ENCODE measurements around the gene MAPKAPK5.

Gene MAPKAPK5, protein sequence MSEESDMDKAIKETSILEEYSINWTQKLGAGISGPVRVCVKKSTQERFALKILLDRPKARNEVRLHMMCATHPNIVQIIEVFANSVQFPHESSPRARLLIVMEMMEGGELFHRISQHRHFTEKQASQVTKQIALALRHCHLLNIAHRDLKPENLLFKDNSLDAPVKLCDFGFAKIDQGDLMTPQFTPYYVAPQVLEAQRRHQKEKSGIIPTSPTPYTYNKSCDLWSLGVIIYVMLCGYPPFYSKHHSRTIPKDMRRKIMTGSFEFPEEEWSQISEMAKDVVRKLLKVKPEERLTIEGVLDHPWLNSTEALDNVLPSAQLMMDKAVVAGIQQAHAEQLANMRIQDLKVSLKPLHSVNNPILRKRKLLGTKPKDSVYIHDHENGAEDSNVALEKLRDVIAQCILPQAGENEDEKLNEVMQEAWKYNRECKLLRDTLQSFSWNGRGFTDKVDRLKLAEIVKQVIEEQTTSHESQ

DNA sequence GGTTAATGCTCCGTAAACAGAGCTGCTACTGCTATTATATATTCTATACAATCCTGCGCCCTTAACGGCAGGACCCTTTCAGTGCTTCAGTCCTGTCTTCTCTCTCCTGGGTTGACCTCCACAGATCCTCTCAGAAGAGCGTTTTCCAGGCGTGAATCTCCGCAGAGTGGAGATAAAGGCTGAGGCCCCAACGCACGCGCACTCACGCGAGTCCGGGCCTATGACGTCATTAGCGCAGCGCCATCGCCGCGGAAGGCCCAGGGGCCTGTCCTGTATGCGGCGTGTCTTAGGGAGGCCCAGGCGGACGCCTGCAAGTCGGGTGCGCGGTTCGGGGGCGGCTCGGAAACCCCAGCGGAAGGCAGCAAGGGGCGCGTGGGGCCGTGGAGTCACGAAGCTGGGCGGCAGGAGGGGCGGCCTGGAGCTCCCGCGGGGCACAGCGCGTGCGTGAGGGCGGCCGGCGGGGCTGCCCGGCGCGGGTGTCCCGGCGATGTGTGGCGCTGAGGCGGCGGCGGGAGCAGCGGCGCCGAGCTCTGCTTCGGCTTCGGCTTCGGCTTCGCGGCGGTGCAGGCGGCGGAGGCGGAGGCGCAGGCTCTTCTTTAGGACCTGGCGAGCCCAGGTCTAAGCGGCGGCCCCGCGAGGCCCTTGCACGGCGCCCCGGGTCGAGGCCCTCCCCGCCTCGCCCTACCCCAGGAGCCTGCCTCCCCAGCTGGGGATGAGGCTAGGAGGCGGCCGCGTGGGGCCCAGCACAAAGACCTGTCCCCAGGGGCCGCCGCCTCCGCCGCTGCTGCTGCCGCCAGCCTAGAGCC lies at the start of gene MAPKAPK5:
Gene MAPKAPK5, plus strand, starts transcription at position 479 of the 806 bp plus-strand sequence. CDS start 506 bp downstream, outside the sequence.
- no peaks in the 10 kb centered on the region for H3K9me3 ChIP-seq (ENCODE audit: control insufficient read depth in 1 of 2, low read length in 2 of 2)
- no peaks in the 10 kb centered on the region for H3K27me3 ChIP-seq (ENCODE audit: low read depth, low read length)
- H3K36me3 ChIP-seq (ENCODE audit: control insufficient read depth in 1 of 2, insufficient read depth in 2 of 2, low read length in 2 of 2) = peaks cover 3 to 11% of the 10 kb centered on the region in 2 donors
- peak within 1 kb of the TSS; percentile 94 to 99 for H3K4me3 ChIP-seq (ENCODE audit: low read depth in 1 of 2, low read length in 2 of 2)
- H3K27ac ChIP-seq (ENCODE audit: low read length) = peak within 1 kb of the TSS; percentile 95
- H3K4me1 ChIP-seq (ENCODE audit: control insufficient read depth in 1 of 2, insufficient read depth in 2 of 2, low read length in 2 of 2) = peaks cover 5 to 47% of the 10 kb centered on the region in 2 donors

DNA sequence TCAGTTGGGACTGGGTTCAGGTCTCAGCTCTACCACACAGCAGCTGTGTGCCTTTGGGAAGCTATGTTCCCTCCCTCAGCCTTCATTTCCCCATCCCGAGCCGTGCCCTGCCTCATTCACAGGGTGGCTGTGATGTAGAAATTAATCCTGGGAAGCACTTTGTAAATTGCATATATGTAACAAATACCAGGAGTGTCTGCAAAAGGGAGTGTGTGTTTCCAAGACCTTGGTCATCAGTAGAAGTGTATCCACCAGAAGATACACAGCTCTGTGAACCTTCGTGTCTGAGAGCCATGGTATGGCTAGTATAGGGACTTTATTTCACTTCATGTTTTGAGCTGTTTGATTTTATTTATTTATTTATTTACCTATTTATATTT lies 49.2 kb upstream of the MAPKAPK5 start:
- Histone ChIP-seq H3K36me3 (ENCODE audit: control insufficient read depth in 1 of 2, insufficient read depth in 2 of 2, low read length in 2 of 2) (peaks cover 48 to 71% of the 10 kb centered on the region in 2 donors), H3K27me3 (ENCODE audit: low read depth, low read length) (no peaks in the 10 kb centered on the region), H3K4me1 (ENCODE audit: control insufficient read depth in 1 of 2, insufficient read depth in 2 of 2, low read length in 2 of 2) (peaks cover 0 to 4% of the 10 kb centered on the region in 2 donors), H3K27ac (ENCODE audit: low read length) (no peak overlapping the region), H3K9me3 (ENCODE audit: control insufficient read depth in 1 of 2, low read length in 2 of 2) (no peaks in the 10 kb centered on the region), H3K4me3 (ENCODE audit: low read depth in 1 of 2, low read length in 2 of 2) (no peak overlapping the region)

DNA sequence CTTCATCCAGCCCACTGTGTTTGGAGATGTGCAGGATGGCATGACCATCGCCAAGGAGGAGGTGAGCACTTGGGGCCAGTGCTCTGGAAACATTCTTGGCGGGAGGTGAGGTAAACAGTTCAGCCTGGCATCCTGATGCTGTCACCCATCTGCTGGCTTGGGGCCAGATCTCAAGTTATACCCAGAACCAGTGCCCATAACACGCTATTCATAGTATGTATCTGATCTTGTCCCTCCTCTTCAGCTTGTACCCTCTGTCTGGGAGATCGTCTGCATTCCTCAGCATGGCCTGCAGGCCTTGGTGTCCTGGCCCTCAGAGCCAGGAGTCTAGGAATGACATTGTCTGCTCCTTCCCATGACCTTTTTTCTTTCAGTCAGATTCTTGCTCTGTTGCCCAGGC lies 43.8 kb upstream of the MAPKAPK5 start:
- no peak overlapping the region for H3K27ac ChIP-seq (ENCODE audit: low read length)
- H3K4me3 ChIP-seq (ENCODE audit: low read depth in 1 of 2, low read length in 2 of 2) = no peak overlapping the region
- no peaks in the 10 kb centered on the region for H3K4me1 ChIP-seq (ENCODE audit: control insufficient read depth in 1 of 2, insufficient read depth in 2 of 2, low read length in 2 of 2)
- peaks cover 31 to 76% of the 10 kb centered on the region in 2 donors for H3K36me3 ChIP-seq (ENCODE audit: control insufficient read depth in 1 of 2, insufficient read depth in 2 of 2, low read length in 2 of 2)
- H3K27me3 ChIP-seq (ENCODE audit: low read depth, low read length) = no peaks in the 10 kb centered on the region
- H3K9me3 ChIP-seq (ENCODE audit: control insufficient read depth in 1 of 2, low read length in 2 of 2) = no peaks in the 10 kb centered on the region

DNA sequence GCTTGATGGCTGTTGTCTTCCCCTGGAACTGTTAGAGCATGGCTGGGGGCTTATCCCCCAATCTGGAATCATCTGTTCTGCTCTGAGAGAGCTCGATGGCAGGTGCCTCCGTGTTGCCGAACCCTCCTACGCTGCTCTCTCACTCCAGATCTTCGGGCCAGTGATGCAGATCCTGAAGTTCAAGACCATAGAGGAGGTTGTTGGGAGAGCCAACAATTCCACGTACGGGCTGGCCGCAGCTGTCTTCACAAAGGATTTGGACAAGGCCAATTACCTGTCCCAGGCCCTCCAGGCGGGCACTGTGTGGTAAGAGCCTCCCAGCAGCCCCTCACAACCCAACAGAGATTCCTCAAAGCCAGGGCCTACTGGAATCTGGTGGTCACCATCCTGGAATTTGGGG lies 42.3 kb upstream of the MAPKAPK5 start:
- Histone ChIP-seq H3K4me1 (ENCODE audit: control insufficient read depth in 1 of 2, insufficient read depth in 2 of 2, low read length in 2 of 2) (no peaks in the 10 kb centered on the region), H3K27me3 (ENCODE audit: low read depth, low read length) (no peaks in the 10 kb centered on the region), H3K36me3 (ENCODE audit: control insufficient read depth in 1 of 2, insufficient read depth in 2 of 2, low read length in 2 of 2) (peaks cover 28 to 71% of the 10 kb centered on the region in 2 donors), H3K27ac (ENCODE audit: low read length) (no peak overlapping the region), H3K4me3 (ENCODE audit: low read depth in 1 of 2, low read length in 2 of 2) (no peak overlapping the region), H3K9me3 (ENCODE audit: control insufficient read depth in 1 of 2, low read length in 2 of 2) (no peaks in the 10 kb centered on the region)

DNA sequence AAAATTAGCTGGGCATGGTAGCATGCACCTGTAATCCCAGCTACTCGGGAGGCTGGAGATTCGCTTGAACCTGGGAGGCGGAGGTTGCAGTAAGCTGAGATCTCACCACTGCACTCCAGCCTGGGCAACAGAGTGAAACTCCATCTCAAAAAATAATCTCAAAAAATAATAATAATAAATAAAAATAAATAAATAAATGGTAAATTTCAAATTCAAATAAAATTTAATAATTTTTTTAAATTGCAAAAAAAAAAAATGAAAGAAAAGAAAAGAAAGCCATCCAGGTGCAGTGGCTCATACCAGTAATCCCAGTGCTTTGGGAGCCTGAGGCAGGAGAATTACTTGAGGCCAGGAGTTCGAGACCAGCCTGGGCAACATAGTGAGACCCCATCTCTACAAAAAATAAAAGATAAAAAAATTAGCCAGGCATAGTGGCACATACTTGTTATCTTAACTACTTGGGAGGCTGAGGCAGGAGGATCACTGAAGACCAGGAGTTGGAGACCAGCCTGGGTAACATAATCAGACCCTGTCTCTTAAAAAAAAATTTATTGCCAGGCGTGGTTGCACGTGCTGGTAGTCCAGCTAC lies 38.9 kb upstream of the MAPKAPK5 start:
- H3K36me3 ChIP-seq (ENCODE audit: control insufficient read depth in 1 of 2, insufficient read depth in 2 of 2, low read length in 2 of 2) = peaks cover 18 to 72% of the 10 kb centered on the region in 2 donors
- H3K27me3 ChIP-seq (ENCODE audit: low read depth, low read length) = no peaks in the 10 kb centered on the region
- H3K9me3 ChIP-seq (ENCODE audit: control insufficient read depth in 1 of 2, low read length in 2 of 2) = no peaks in the 10 kb centered on the region
- H3K27ac ChIP-seq (ENCODE audit: low read length) = no peak overlapping the region
- H3K4me3 ChIP-seq (ENCODE audit: low read depth in 1 of 2, low read length in 2 of 2) = no peak overlapping the region
- no peaks in the 10 kb centered on the region for H3K4me1 ChIP-seq (ENCODE audit: control insufficient read depth in 1 of 2, insufficient read depth in 2 of 2, low read length in 2 of 2)

DNA sequence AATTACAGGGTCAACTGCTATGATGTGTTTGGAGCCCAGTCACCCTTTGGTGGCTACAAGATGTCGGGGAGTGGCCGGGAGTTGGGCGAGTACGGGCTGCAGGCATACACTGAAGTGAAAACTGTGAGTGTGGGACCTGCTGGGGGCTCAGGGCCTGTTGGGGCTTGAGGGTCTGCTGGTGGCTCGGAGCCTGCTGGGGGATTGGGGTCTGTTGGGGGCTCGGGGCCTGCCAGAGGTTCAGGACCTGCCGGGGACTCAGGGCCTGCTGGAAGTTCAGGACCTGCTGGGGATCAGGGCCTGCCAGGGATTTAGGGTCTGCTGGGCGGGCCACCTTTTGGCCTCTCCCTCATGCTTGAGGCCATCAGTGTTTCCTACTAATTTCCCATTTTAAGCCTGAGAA lies 38.2 kb upstream of the MAPKAPK5 start:
- Histone ChIP-seq H3K4me3 (ENCODE audit: low read depth in 1 of 2, low read length in 2 of 2) (no peak overlapping the region), H3K27me3 (ENCODE audit: low read depth, low read length) (no peaks in the 10 kb centered on the region), H3K9me3 (ENCODE audit: control insufficient read depth in 1 of 2, low read length in 2 of 2) (no peaks in the 10 kb centered on the region), H3K36me3 (ENCODE audit: control insufficient read depth in 1 of 2, insufficient read depth in 2 of 2, low read length in 2 of 2) (peaks cover 18 to 71% of the 10 kb centered on the region in 2 donors), H3K4me1 (ENCODE audit: control insufficient read depth in 1 of 2, insufficient read depth in 2 of 2, low read length in 2 of 2) (no peaks in the 10 kb centered on the region), H3K27ac (ENCODE audit: low read length) (no peak overlapping the region)

DNA sequence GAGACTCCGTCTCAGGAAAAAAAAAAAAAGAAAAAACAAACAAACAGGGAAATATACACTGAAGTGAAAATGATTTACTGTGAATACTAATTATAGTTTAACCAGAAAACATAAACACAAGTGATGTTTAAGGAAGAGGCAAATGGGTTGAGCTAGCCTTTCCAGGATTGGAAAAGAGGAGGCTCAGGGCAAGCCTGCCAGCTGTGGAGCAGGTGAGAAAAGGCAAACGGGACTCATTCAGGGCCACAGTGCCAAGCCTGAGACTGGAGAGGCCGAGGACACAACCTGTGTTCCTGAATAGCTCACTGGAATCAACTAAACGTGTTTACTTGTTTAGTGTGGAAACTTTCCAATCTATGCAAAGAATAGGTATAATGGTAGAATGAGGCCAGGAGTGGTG lies 35.7 kb upstream of the MAPKAPK5 start:
- H3K9me3 ChIP-seq (ENCODE audit: control insufficient read depth in 1 of 2, low read length in 2 of 2) = no peaks in the 10 kb centered on the region
- no peaks in the 10 kb centered on the region for H3K27me3 ChIP-seq (ENCODE audit: low read depth, low read length)
- H3K4me1 ChIP-seq (ENCODE audit: control insufficient read depth in 1 of 2, insufficient read depth in 2 of 2, low read length in 2 of 2) = no peaks in the 10 kb centered on the region
- peaks cover 19 to 69% of the 10 kb centered on the region in 2 donors for H3K36me3 ChIP-seq (ENCODE audit: control insufficient read depth in 1 of 2, insufficient read depth in 2 of 2, low read length in 2 of 2)
- H3K4me3 ChIP-seq (ENCODE audit: low read depth in 1 of 2, low read length in 2 of 2) = no peak overlapping the region
- no peak overlapping the region for H3K27ac ChIP-seq (ENCODE audit: low read length)

DNA sequence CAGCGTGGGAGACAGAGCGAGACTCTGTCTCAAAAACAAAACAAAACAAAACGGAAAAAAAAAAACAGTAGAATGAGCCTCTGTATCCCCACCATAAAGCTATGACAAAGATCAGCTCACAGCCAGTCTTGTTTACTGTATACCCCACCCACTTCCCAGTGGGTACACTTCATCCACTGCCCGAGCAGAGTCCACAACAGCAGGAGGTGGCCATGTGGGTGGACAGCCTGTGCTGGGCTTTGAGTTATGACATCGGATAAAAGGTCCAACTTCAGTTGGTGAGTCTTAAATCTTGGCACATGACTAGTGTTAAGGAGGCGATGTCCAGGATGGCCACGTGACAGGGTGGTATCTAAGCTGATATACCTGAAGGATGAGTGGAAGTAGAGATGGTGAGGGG lies 34.8 kb upstream of the MAPKAPK5 start:
- Histone ChIP-seq H3K27me3 (ENCODE audit: low read depth, low read length) (no peaks in the 10 kb centered on the region), H3K4me3 (ENCODE audit: low read depth in 1 of 2, low read length in 2 of 2) (no peak overlapping the region), H3K27ac (ENCODE audit: low read length) (no peak overlapping the region), H3K36me3 (ENCODE audit: control insufficient read depth in 1 of 2, insufficient read depth in 2 of 2, low read length in 2 of 2) (peaks cover 19 to 63% of the 10 kb centered on the region in 2 donors), H3K9me3 (ENCODE audit: control insufficient read depth in 1 of 2, low read length in 2 of 2) (no peaks in the 10 kb centered on the region), H3K4me1 (ENCODE audit: control insufficient read depth in 1 of 2, insufficient read depth in 2 of 2, low read length in 2 of 2) (no peaks in the 10 kb centered on the region)

DNA sequence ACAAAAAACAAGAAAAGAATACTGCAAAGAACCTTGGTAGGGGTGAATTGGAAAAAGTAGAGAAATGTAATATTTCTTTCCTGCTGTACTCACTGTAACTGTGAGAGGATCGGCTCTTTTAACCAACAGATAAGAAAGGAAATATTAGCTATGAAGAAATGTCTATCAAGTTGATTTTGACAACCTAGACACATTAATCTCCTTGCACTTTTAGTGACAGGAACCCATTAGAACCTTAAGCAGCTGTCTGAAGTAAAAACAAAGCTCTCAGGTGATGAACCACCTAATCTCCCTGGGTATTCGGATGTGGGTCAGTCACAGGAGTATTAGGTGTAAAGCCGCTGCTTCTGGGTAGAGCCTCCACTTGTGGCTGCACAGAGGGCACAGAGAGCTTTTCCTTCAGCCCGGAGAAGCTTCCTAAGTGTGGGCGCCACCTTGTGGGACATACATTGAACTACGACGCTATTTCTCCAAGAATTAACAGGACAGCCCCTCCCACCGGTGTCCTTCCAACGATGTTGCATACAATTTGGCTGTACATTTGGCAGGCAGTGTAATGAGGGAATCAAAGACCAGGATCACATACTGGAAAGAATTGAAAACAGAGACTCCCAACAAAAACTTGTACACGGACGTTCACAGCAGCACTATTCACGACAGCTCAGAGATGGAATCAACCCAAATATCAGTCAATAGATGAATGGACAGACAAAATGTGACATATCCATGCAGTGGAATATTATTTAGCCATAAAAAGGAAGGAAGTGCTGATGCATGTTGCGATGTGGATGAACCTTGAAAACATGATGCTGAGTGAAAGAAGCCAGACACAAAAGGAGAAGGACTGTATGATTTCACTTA lies 28.9 kb upstream of the MAPKAPK5 start:
- Histone ChIP-seq H3K4me1 (ENCODE audit: control insufficient read depth in 1 of 2, insufficient read depth in 2 of 2, low read length in 2 of 2) (peaks cover 0 to 4% of the 10 kb centered on the region in 2 donors), H3K36me3 (ENCODE audit: control insufficient read depth in 1 of 2, insufficient read depth in 2 of 2, low read length in 2 of 2) (peaks cover 21 to 35% of the 10 kb centered on the region in 2 donors), H3K4me3 (ENCODE audit: low read depth in 1 of 2, low read length in 2 of 2) (no peak overlapping the region), H3K9me3 (ENCODE audit: control insufficient read depth in 1 of 2, low read length in 2 of 2) (no peaks in the 10 kb centered on the region), H3K27ac (ENCODE audit: low read length) (no peak overlapping the region), H3K27me3 (ENCODE audit: low read depth, low read length) (no peaks in the 10 kb centered on the region)

DNA sequence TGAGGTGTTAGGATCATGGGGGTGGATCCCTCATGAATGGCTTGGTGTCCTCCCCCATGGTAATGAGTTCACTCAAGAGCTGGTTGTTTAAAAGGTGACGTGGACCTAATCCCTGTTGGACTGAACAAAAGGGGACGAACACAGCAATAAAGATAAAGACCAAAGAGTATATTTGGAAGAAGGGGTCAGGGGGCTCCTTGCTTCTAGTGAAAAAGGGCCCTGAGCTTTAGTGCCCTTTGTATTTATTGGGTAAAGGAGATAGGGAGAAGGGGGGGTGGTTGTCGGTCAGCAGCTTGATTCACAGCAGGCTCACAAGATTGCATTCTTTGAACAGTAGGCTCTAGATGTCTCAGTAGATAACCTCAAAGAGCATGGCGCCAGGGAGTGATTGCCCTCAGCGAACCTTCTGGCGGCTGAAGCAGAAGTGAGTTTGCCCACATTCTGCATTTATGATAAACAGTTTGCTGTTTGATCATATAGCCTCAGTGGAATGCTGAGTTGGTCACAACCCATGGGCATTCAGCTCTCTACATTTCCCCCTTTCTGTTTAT lies 25.9 kb upstream of the MAPKAPK5 start:
- Histone ChIP-seq H3K4me1 (ENCODE audit: control insufficient read depth in 1 of 2, insufficient read depth in 2 of 2, low read length in 2 of 2) (peaks cover 0 to 10% of the 10 kb centered on the region in 2 donors), H3K4me3 (ENCODE audit: low read depth in 1 of 2, low read length in 2 of 2) (no peak overlapping the region), H3K27me3 (ENCODE audit: low read depth, low read length) (no peaks in the 10 kb centered on the region), H3K27ac (ENCODE audit: low read length) (no peak overlapping the region), H3K36me3 (ENCODE audit: control insufficient read depth in 1 of 2, insufficient read depth in 2 of 2, low read length in 2 of 2) (peaks cover 3 to 7% of the 10 kb centered on the region in 2 donors), H3K9me3 (ENCODE audit: control insufficient read depth in 1 of 2, low read length in 2 of 2) (no peaks in the 10 kb centered on the region)

All from muscle layer of duodenum (tissue), 2 donors.